Dermis microvascular lymphatic vessel endothelial cell (primary cell): Measurements from ENCODE around the gene CROCC2. TPM values are rescaled to one million over a fixed set of nuclear protein-coding genes. Genes with fewer than 3 reads are reported as not detected.

Source experiments
- DNase-seq, 2 donors: peaks; one replicate each; pipeline versions ENCODE4 v3.0.0 to v3.0.0-alpha.2; 2010; ENCODE audit warnings: low read depth in 2 of 2
- total RNA-seq: library from RNA; depleted of rRNA; stranded (reverse); fragments of >200 nt; gene quantifications from 2 replicates; pipeline ENCODE4 v1.2.1, GENCODE V29; 2014

The CROCC2 gene
- total RNA-seq, 1 donor from 2014 or later, result not detected

DNA sequence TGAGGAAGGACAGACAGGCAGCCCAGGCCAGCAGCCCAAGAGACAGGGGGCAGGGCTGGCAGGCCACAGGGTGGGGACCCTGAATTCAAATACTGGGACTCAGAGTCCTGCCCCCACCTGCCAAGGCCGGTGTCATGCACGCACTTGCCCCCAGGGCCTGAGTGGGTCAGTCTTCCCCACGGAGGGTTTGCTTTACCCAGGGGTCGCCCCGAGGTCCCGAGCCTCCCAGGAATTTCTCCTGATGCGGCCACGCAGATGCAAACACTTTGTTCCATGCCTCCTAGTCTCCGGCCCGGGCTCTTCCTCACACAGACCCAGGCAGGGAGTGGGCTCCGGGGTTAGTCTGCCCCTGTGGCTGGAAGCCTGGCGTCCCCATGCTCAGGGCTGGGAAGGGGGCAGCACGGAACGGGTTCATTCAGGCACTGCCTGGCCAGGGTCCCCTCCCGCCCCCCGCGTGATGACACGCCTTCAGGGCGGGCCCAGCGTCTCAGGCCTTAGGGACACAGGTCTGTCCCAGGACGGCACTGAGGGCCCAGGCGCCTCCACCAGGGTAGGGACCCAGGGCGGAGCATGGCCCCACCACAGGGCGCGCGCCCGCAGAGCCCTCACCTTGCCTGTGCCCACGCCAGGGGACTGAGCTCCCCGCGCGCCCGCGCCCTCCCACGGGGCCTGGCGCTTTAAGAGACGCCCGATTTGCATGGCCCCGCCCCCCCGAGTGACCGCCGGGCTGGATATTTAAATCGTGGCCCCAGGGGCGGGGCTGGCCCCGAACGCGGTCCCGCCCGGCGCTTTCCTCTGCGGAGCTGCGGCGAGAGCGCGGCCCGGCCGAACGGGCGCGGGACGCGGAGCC, 91.9 kb downstream of the CROCC2 start, which contains the start of gene SNED1:
TSS of gene SNED1 (plus strand) at position 763 of the 850 bp plus-strand sequence. CDS start 220 bp downstream, outside the sequence.
- DNase-seq, result peak; percentile 58 to 92

DNA sequence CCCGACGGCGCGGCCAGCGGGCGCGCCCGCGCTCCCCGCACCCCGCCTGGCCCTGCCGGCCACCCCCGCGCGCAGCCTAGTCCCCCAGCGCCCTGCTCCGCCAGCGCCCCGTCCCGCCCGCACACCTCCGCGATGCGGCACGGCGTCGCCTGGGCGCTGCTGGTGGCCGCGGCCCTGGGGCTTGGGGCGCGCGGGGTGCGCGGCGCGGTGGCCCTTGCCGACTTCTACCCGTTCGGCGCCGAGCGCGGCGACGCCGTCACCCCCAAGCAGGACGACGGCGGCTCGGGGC, 92.5 kb downstream of the CROCC2 start:
- DNase-seq, result no peak

DNA sequence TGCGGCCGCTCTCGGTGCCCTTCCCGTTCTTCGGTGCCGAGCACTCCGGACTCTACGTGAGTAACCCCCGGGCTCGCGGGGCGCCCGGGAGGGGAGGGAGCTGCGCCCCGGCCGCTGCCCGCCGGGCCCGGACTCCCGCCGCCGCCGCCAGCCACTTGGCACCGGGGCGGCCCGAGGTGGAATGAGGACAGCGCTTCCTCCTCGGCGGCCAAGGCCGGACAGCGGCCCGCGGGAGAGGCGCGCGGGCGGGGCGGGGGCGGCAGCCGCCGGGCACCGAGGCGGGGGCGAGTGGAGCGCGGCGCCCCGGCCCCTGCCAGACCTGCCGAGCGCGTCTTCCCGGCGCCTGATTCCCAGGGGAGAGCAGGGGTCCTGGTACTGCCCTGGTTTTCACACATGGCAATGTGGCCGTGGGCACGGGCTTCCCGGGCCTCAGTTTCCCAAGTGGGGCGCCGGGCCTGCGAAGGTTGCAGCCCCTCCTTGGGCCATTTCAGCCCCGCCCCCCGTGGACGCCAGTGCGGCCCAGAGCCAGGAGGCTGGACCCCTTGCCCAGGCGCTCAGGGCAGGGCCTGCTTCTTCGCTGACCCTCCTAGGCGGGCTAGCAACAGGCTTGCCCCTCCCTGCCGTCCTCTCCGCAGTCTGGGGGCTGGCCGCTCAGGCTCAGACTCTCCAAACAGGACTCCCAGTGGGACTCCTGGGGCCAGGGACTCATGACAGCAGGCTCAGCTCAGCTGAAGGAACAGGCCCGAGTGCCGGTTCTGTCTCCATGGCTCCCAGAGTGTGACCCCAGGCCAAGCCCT, 93.1 kb downstream of the CROCC2 start:
- DNase-seq, result peak in 1 of 2 donors; percentile 40

DNA sequence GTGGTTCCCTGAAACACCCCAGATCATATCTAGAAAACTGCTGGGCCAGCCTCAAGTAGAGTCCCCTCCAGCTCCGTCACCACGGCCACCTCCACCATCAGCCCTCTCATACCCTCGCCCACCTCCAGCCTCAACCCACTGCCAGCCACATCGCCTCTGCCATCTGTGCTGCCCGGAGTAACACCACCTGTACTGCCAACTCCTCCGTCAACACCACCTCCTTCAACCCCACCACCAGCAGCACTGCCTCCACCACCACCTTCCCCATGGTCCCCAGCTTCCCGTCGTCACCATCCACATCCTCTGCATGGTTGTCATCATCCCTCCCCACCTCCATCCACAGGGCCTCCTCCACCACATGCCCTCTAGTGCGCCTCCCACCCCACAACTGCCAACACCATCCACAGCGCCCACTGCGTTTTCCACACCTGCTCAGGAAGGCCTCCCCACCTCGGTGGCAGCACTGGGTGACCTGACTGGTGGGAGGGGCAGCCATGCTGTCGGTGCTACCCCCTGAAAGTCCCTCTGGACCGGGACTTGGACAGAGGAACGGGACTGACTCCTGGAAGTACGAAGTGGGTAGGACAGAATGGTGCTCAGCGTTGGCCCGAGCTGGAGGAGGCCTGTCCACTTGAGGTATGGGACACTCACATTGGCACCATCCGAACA, 93.9 kb downstream of the CROCC2 start:
- no peak for DNase-seq

DNA sequence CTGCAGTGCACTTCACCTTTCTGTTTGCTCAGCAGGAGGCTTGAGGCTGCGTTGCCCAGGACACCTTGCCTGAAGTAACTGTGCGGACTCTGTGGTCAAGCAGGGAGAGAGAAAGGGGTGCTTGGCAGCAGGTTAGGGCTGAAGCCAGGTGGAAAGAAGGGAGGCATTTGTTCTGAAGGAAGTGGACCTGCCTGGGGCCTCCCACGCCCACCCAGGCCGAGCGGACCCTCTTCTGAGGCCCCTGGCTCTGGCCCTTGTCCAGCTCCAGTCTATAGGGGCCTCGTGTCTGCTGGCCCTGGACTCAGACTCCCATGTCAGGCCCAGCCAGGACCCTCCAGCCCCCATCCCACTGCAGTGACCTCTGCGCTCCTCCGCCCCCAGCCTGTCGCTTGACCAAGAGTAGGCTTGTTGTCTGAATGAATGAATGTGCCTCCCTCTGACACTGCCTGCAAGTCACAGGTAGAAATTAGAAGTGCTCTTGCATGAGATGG, 94.7 kb downstream of the CROCC2 start:
- no peak for DNase-seq

DNA sequence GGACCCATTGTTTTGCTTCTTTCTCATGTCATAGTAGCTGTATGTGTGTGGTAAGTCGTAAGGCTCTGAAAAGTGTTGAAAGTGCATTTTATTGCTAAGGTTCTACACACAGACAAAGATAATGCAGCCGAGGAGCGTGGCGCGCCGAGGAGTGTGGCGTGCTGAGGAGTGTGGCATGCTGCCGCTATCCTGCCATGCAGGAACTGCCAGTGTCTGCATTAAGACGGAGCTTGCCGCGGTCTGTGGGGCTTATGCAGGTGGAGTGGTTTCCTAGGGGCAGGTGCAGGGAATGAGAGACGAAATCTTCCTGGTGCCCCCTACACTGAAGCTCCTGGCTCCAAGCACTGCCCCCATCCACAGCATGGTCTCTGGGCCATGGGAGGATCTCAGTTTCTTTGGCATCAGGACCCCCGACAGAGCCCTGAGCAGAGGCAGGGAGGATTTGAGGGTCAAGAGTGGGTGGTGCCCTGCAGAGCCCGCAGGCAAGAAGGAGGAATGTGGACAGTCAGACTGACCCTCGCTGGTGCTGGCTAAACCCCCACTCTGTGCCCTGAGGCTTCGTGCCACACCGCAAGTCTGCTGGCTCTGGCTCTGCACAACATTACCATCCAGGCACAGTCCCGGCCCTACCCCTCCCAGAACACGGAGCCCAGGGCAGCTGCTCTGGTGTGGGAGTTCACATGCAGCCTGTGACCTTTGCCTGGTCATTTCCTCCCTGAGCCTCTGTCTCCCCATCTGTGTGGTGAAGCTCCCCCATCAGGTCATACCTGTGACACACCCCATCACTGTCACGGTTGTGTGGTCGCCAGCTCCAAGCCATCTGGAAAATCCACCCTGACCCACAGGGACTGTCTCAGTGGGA, 95.5 kb downstream of the CROCC2 start:
- no peak for DNase-seq

DNA sequence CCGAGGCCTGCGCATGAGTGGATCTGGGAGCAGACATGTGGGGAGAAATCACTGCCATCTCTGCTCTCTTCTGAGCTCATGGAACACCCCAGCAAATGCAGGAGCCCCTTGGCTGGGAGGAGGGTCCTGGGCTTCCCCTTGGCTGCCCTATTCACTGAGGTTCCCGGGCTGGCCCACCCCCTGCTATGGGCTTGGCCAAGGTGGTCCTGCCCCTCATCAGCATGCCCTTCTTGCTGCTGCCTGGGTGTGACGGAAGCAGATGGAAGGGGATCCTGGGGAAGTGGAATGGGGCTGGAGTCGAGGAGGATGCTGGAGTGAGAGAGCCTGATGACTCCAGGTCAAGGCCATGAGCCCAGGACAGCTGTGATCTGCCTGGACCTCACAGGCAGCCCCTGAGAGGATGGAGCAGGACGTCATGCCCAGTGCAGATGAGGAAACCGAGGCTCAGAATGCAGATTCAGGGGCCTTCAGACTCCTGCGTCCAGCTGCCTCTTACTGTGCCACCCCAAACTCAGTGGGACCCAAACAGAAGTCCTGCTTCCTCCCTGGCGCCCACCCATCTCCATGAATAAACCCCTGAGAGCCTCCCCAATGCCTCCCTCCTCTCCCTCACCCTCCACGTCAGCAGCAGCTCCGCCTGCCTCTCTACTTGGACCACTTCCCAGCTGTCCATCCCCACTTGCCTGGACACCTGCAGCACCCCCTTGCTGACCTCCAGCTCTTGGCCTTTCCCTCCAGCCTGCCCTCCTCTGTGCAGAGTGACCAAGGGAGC, 96.3 kb downstream of the CROCC2 start:
- DNase-seq, result no peak

DNA sequence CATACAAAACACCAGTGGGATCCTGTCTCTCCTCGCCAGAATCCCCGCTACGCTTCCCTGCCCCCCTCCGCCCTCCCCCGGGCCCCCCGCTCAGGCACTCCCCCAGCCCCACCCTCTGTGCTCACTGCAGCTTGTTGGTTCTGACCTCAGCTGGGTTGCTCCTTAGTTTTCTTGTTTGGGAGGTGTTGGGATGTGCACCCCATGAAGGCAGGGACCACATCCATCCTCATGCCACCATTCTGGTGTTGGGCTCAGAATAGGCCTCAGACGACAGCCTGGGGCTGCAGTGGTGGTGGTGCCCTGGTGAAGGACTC, 96.9 kb downstream of the CROCC2 start:
- no peak for DNase-seq

DNA sequence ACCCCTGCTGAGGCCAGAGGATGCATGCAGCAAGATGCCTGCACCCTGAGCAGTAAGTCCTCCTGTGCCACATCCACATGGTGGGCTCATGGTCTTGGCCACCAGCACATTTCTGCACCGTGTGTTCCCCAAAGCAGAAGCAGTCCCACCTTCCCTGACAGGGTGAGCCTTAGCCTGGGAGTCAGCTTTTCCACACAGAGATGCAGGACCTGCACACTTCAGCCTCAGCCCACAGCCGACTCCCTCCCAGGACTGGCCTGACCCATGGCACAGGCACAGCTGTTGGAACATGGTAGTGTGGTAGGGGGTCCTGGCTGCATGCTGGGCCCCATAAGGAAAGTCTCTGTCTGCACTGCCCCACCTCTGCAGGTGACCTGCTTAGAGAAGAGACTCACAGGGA, 97.2 kb downstream of the CROCC2 start:
- DNase-seq, result no peak

DNA sequence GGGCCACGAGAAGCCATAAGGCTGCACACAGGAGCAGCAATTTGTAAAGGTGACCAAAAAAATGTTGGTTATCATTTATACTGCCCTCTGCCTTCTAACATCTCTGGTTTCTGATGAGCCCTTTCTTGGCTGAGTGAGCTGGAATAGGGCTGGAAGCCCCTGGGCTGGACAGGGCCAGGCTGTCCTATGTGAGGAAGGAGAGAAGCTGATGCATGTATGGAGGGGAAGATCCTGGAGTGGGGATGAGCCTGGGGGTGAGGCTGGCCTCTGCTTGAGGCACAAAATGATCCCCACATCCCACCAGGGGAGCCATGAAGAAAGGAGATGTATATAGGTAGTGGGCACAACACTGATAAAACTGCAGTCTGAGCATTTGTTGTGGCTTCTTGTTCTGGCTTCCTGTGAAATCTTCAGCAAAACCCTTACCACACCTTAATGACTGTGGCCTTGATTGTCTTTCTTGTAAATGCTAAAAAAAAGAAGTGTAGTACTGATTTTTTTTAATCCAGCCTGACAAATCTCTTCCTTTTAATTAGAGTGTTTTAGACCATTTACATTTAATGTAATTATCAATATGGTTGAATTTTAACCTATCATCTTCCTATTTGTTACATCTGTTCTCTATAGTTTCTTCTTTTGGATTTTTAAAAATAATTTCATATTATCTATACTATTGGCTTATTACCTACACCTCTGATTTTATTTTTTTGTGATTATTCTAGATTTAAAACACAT, 97.9 kb downstream of the CROCC2 start:
- DNase-seq, result no peak

DNA sequence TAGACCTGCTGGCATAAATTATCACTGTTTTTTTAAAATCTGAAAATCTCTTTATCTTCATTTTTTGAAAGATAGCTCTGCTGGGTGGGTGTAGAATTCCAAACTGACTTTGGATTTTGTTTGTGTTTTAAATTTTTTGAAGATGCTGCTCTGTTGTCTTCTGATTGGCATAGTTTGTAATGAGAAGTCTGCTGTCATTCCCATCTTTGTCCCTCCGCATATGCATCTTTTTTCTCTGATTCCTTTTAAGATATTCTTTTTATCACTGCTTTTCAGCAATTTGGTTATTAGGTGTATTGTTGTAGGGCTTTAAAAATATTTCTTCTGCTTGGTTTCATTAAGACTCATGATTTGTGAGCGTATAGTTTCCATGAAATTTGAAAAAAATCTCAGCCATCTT, 99.4 kb downstream of the CROCC2 start:
- no peak for DNase-seq

DNA sequence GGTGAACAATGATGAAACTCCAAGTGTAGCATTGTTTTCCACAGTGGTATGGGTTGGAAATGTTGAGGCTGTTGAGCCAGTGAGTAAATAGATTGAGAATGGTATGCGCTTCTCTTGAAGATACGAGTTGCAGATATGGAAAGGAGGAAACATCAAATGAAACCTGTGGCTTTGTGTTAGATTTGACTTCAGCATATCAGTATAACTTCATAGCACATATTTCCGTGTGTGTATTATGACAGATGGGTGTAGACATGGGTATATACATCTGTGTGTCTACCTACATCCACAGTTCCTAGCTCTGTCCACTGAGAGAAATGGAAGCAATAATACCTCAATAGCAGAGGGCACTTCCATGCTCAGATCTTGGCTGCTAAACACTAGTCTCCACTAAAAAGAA, 100.3 kb downstream of the CROCC2 start:
- DNase-seq, result no peak

DNA sequence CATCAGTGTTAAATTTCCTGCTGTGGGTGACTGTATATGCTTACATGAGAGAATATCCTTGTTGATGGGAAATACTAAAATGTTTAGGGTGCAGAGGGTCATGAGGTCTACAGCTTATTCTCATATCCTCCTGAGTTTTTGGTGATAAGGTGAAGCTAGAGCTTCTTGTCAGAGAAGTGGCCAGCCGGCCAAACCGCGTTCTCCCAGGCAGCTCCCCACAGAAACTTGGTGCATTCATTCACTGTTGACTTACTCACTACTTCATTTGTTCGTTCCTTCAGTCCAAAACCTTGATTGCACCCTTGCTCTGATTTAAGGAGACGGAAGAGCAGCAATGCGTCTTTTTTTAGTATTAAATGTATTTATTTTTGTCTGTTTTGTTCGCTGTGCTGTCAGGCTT, 101.0 kb downstream of the CROCC2 start:
- no peak for DNase-seq

DNA sequence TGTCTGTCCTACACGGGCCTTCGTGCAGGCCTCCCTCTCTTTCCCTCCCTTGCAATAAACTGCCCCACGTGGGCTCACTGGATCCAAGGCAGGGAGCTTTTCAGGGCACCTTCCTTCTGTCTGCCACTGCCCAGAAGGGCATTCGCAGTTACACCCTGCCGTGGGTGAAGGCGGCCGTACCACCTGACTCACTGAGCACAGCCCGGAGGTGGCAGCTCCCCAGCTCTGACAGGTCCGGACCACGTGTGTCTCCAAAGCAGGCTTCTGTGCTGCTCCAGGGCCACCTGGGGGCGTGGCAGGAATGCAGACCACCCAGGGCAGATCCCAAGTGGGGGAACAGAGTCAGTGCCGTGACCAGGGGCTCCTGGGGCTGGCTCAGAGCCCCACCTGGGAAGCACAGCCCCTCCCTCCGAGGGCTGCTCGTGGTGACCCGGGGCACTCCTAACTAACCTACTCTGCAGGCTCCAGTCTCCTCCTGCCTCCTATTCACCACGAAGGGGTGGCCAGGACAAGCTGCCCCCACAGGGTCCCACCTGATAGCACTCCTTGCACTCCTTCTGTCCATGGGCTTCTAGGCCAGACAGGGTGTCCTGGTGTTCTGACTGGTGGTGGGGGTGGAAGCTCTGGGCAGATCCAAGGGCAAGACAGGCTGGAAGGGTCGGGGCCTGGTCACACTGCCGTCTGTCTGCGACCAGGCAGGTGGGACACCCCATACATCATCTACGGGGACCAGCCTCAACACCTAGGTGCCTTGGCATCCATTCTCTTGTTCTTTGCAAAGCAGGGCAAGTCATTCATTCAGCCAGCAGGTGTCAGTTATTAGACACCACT, 102.0 kb downstream of the CROCC2 start:
- no peak for DNase-seq

DNA sequence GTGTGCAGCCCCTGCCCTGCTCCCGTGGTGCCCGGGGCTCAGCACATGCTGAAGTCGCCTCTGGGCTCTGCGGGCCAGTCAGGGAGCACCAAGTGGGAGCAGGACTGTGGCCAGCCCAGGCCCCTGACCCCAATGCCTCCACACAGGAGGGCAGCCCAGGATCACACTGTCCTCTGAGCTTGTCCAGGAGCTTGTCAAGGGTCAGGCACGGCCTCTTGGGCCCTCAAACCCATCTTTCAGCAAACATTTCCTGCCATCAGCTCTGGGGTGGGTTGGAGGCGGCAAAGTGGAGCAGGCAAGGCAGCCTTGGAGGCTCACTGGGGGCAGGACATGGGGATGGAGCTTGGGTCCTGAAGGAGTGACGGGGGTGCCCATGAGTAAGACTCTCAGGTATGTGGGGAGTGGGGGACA, 102.6 kb downstream of the CROCC2 start:
- DNase-seq, result no peak

DNA sequence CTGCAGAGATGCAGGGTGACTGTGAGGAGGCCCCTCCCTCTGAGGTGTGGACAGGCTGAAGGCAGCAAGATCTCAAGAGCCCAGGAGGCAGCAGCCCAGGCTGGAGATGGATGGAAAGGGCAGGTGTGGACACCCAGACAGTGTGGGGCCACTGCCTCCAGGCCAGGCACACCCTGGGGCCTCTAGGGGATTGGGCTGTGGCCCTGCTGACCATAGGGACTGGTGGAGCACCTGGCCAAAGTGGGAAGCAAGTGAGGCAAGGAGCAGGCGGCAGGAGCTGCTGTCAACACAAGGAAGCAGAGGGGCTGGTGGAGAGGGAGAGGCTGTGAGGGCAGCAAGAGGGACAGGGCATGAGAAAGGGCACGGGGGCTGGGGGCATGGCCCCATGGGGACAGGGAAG, 103.1 kb downstream of the CROCC2 start:
- DNase-seq, result no peak

DNA sequence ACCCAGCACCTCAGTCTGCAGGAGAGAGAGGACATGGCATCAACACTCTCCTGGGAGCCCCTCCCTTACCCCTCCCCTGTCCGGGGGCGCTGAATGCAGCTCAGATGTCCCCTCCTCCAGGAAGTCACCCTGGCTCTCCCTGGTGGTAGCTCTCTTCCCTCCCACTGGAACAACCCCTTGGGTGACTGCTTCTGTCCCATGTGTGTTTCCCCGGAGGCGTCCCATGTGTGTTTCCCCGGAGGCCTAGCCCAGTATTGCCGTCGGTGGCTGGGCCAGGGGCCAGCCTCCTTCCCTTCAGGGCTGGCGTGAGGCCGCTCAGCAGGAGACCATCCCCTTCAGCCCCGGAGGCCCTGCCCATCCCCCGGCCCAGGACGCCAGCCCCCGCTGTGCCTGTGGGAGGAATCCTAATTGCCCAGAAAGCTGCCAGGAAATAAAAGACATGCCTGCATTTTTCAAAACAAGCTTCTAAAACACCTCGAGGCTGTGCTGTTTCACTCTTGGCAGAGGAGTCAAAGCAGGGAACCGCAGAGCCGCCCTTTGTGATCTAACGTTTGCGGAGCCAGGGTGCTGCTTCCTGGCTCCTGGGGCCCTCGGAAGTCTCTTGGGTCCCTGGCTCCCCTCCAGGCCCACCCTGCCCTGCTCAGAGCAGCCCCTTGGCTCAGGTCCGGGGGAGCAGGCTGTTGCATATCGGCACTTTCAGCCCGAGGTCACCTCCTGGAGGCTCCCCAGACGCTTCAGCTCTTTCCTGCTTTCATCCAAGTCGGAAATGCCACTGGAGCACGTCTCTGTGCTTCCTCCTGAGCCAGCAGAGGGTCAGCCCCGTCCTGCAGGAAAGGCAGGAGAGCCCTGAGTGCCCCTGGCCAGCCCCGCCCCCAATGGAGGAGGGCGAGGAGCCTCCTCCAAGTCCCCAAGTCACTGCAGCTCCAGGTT, 103.7 kb downstream of the CROCC2 start:
- DNase-seq, result peak in 1 of 2 donors; percentile 66
